Common myeloid progenitor, CD34-positive (primary cell): ENCODE results near the gene DRAM1.

Source experiments
- CTCF ChIA-PET: fragments of 350-600 bp; sonication (Branson Sonifier 250); formaldehyde crosslinking; loops from one replicate; lab custom pipeline; 2021; ENCODE audit warnings: antibody characterized with exemption; lab: Charles Lee
- POLR2A ChIA-PET: fragments of 350-600 bp; sonication (Branson Sonifier 250); formaldehyde crosslinking; loops from one replicate; lab custom pipeline; 2021; ENCODE audit warnings: antibody characterized with exemption; lab: Charles Lee
- DNase-seq, 3 donors: peaks; one replicate each; pipeline versions ENCODE4 v3.0.0 to v3.0.0-alpha.2; 2013
- H3K27ac ChIP-seq, 2 experiments: 1 replicate in 1 of 2; 2 replicates in 1 of 2; pipeline ENCODE4 v1.7.0; 2013; ENCODE audit warnings: inconsistent platforms in 2 of 2, low read length in 2 of 2, mild to moderate bottlenecking in 2 of 2, low read depth in 1 of 2, moderate library complexity in 1 of 2; ENCODE audit not compliant: severe bottlenecking in 2 of 2, insufficient read depth in 1 of 2, poor library complexity in 1 of 2
- H3K27me3 ChIP-seq, 5 experiments: replicated peaks in 2 of 5; 1 replicate in 3 of 5; 2 replicates in 2 of 5; pipeline versions ENCODE4 v1.6.1 to v1.7.0; 2013; ENCODE audit warnings: low read length in 4 of 5, mild to moderate bottlenecking in 2 of 5, moderate library complexity in 2 of 5, inconsistent platforms in 1 of 5; ENCODE audit not compliant: insufficient read depth in 5 of 5, control insufficient read depth in 4 of 5
- H3K36me3 ChIP-seq, 4 experiments: 1 replicate in 2 of 4; 2 replicates in 2 of 4; pipeline versions ENCODE4 v1.6.1 to v1.7.0; 2013; ENCODE audit warnings: low read length in 3 of 4, control low read depth in 1 of 4, mild to moderate bottlenecking in 1 of 4; ENCODE audit not compliant: control insufficient read depth in 4 of 4, insufficient read depth in 4 of 4
- H3K4me1 ChIP-seq, 4 experiments: 1 replicate in 3 of 4; 2 replicates in 1 of 4; pipeline versions ENCODE4 v1.6.1 to v1.7.1; 2013; ENCODE audit warnings: low read length in 3 of 4, mild to moderate bottlenecking in 3 of 4, control low read depth in 1 of 4, inconsistent platforms in 1 of 4, moderate library complexity in 1 of 4; ENCODE audit not compliant: control insufficient read depth in 4 of 4, insufficient read depth in 4 of 4; ENCODE audit errors: control extremely low read depth in 1 of 4
- H3K4me3 ChIP-seq, 7 experiments: 1 replicate in 4 of 7; 2 replicates in 3 of 7; pipeline versions ENCODE4 v1.5.1 to v1.7.0; 2013; ENCODE audit warnings: mild to moderate bottlenecking in 7 of 7, low read length in 6 of 7, moderate library complexity in 6 of 7, inconsistent platforms in 2 of 7, low read depth in 2 of 7, control low read depth in 1 of 7; ENCODE audit not compliant: insufficient read depth in 4 of 7, control insufficient read depth in 1 of 7; ENCODE audit errors: extremely low read depth in 1 of 7
- H3K9me3 ChIP-seq, 5 experiments: 1 replicate in 4 of 5; 2 replicates in 1 of 5; pipeline versions ENCODE4 v1.6.1 to v1.7.1; 2013; ENCODE audit warnings: low read length in 4 of 5, mild to moderate bottlenecking in 2 of 5, inconsistent platforms in 1 of 5, low read depth in 1 of 5, moderate library complexity in 1 of 5; ENCODE audit not compliant: control insufficient read depth in 4 of 5, insufficient read depth in 2 of 5; ENCODE audit errors: control extremely low read depth in 1 of 5
- WGBS: methylation state at CpG from one replicate; pipeline ENCODE4 v1.1.5; 2013; ENCODE audit not compliant: insufficient coverage; 5-methylcytosine and 5-hydroxymethylcytosine counted together

The DRAM1 gene

DNA sequence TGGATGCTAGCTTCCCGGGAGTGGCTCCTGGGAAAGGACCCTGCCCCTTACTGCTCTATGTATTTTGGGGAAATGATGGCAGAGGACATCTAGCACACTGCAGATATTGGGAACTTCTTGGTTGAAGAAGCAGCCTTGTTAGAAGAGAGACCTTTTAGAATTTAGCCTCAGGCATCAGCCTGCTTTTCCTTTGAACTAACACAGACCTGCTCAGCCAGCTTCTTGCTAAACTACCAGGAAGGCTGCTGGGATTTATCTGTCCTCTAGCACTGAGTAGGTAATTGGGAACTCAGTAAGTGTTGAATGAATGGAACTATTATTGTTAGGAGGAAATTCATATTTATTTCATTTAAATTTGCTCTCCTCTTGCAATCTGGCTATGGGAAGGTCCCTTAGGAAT lies 77.3 kb downstream of the DRAM1 start:
- ChIA-PET CTCF (interaction anchor here (0.7 to 1.9 kb wide), 4 partner anchors 10 to 853 kb away, joined by 3 to 5 read pairs (median 3); no protein-coding TSS in a partner anchor), POLR2A (no interaction called here)
- WGBS, result 100% methylated on average over 1 of the region's 1 CpG

DNA sequence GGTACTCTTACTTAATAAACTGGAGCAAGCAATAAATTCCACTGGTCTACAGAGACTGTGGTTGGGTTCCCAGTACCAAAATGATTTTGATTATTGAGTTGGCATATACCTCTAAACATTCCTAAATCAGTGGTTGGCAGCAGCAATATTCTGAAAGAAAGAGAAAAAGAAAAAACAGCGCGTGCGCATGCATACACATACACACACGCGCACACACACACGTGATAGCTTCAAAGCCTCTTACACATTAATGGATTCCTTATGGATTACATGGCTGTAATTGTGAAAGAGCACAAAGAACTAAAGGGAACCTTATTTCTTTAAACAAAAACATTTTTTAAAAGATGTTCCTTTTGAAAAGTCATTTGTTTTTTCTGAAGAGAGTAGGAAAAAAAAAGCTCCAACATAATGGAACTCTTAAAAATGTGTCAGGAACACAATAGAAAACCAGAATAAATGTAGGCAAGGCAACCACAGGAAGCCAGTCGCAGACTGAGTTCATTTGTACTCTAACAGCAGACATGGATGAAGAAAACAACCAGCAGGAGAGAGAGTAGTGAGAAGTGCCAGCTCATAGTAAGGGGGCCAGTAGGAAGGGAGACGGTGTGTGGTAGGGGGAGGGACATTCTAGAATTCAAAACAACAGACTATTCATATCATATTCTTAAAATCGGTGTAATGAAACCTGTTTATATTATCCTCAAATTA lies 80.0 kb downstream of the DRAM1 start:
- CTCF ChIA-PET, result no interaction called here
- POLR2A ChIA-PET, result no interaction called here

More for the DNA sequence above, 77.3 kb downstream of the DRAM1 start:
- H3K27me3 ChIP-seq, result no peaks in the 10 kb centered on the region
- H3K4me3 ChIP-seq, result no peak overlapping the region
- no peak overlapping the region for H3K27ac ChIP-seq
- DNase-seq, result no peak
- peaks cover 0 to 2% (median 0%) of the 10 kb centered on the region in 4 experiments for H3K4me1 ChIP-seq
- no peaks in the 10 kb centered on the region for H3K36me3 ChIP-seq
- H3K9me3 ChIP-seq, result peaks cover 0 to 4% (median 0%) of the 10 kb centered on the region in 5 experiments

DNA sequence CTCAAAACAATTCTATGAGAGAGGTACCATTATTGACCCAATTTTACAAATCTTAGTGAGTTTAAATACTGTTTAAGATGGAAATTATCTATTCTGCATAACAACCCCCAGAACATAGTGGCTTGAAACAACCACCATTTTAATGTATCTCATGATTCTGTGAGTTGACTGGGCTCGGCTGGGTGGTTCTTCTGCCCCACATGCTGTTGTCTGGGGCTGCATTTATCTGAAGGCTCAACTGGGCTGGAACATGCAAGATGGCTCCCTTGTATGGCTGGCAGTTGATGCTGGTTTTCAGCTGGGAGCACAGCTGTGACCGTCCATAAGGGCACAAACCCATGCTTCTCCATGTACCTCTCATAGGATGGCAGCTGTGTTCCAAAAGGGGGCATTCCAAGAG lies 82.2 kb downstream of the DRAM1 start:
- Histone ChIP-seq H3K36me3 (no peaks in the 10 kb centered on the region), H3K4me1 (peaks cover 0 to 4% (median 1%) of the 10 kb centered on the region in 4 experiments), H3K27me3 (no peaks in the 10 kb centered on the region), H3K4me3 (no peak overlapping the region), H3K9me3 (peaks cover 0 to 6% (median 0%) of the 10 kb centered on the region in 5 experiments), H3K27ac (no peak overlapping the region)
- DNase-seq, result no peak
- ChIA-PET POLR2A (no interaction called here), CTCF (interaction anchor here (1.8 kb wide), 1 partner anchor 20 kb away, joined by 4 read pairs; no protein-coding TSS in a partner anchor)
- 100% methylated on average over 2 of the region's 2 CpGs for WGBS

More for the DNA sequence above, 80.0 kb downstream of the DRAM1 start:
- no peaks in the 10 kb centered on the region for H3K36me3 ChIP-seq
- H3K27me3 ChIP-seq, result no peaks in the 10 kb centered on the region
- no peak overlapping the region for H3K4me3 ChIP-seq
- no peak overlapping the region for H3K27ac ChIP-seq
- H3K4me1 ChIP-seq, result peaks cover 0 to 2% (median 0%) of the 10 kb centered on the region in 4 experiments
- H3K9me3 ChIP-seq, result peaks cover 0 to 6% (median 0%) of the 10 kb centered on the region in 5 experiments
- no peak for DNase-seq
- WGBS, result 0% methylated on average over 1 of the region's 9 CpGs

DNA sequence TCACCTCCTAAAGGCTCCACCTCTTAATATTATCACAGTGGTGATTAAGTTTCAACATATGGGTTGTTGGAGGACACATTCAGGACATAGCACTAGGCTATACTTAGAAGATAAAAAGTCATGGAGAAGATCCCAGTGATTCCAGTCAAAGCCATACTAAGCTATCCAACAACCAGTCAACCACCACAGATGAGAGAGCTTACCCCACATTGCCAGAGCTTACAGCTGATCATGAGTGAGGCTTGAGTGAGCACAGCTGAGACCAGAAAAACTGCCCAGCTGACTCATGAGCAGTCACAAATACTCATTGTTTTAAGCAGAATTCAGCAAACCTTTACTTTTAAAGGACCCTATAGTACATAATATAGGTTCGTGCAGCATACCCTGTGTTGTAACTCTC lies 85.1 kb downstream of the DRAM1 start:
- Histone ChIP-seq H3K4me3 (no peak overlapping the region), H3K27me3 (no peaks in the 10 kb centered on the region), H3K9me3 (peaks cover 0 to 6% (median 0%) of the 10 kb centered on the region in 5 experiments), H3K27ac (no peak overlapping the region), H3K36me3 (no peaks in the 10 kb centered on the region), H3K4me1 (peaks cover 0 to 10% (median 3%) of the 10 kb centered on the region in 4 experiments)
- ChIA-PET POLR2A (no interaction called here), CTCF (interaction anchor here (1.4 kb wide), 1 partner anchor 24 kb away, joined by 5 read pairs; no protein-coding TSS in a partner anchor)
- no CpG with 5 or more reads among the region's 1 CpG for WGBS
- no peak for DNase-seq

DNA sequence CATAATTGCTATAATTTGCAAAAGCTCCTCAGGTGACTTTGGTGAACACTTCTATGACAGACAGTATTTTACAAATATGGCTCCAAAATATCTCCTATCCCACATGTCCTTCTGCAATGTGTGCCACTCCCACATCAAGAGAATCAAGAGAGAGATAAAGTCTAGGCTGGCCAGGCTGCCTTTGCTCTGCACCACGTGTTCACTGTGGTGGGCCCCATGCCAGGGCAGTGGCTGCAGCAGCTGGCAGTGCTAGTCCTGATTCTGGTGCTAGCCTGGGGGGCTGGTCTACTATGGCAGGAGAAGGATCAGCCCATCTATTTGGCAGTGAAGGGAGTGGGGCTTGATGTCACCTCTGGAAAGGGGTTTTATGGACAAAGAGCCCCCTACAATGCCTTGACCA lies 86.3 kb downstream of the DRAM1 start:
- no peak overlapping the region for H3K4me3 ChIP-seq
- no peaks in the 10 kb centered on the region for H3K36me3 ChIP-seq
- DNase-seq, result peak in 1 of 3 donors; percentile 39
- peaks cover 0 to 14% (median 7%) of the 10 kb centered on the region in 4 experiments for H3K4me1 ChIP-seq
- H3K27me3 ChIP-seq, result no peaks in the 10 kb centered on the region
- WGBS, result 0% methylated on average over 1 of the region's 1 CpG
- ChIA-PET CTCF (no interaction called here), POLR2A (no interaction called here)
- no peak overlapping the region for H3K27ac ChIP-seq
- H3K9me3 ChIP-seq, result peaks cover 0 to 6% (median 0%) of the 10 kb centered on the region in 5 experiments

DNA sequence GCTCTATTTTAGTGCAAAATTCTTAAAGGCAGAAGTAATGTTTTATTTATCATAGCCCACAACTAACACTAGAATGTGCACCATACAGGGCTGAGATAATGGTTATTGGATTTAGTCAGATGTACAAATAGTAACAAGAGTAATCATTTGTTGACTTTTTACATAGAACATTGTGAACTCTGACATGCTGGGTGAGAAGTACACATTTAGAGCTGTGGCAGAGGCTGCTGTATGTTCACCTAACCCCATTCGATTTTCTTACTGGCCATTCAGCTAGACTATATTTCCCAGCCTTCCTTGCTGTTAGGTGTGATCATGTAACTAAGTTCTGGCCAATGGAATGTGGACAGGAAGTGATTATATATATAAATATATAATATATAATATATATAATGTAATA lies 89.1 kb downstream of the DRAM1 start:
- H3K27ac ChIP-seq, result no peak overlapping the region
- H3K4me1 ChIP-seq, result peaks cover 0 to 14% (median 7%) of the 10 kb centered on the region in 4 experiments
- no peaks in the 10 kb centered on the region for H3K27me3 ChIP-seq
- ChIA-PET CTCF (interaction anchor here (0.7 to 2.0 kb wide), 4 partner anchors 27 to 203 kb away, joined by 3 to 5 read pairs (median 3); no protein-coding TSS in a partner anchor), POLR2A (no interaction called here)
- DNase-seq, result no peak
- WGBS, result no CpG with 5 or more reads among the region's 1 CpG
- no peaks in the 10 kb centered on the region for H3K9me3 ChIP-seq
- H3K4me3 ChIP-seq, result no peak overlapping the region
- H3K36me3 ChIP-seq, result no peaks in the 10 kb centered on the region

DNA sequence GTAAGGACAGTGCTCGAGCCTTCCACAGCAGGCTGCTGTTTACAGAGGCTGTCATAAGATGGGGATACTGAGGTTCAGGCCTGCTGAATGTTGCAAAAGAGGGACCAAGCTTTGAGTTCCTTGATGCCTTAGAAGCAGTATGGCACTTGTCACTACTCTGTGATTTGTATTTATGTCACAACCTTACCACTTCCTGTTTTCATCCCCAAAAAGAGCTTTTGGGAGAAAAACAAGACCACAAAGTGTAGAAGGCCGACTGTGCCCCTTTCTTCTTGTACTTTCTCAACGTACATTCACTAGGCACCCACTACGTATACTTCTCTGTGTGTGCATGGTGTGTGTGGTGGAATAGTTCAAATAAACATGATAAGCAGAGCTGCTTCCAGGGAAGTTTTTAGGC lies 90.1 kb downstream of the DRAM1 start:
- Histone ChIP-seq H3K4me1 (peaks cover 0 to 14% (median 7%) of the 10 kb centered on the region in 4 experiments), H3K36me3 (no peaks in the 10 kb centered on the region), H3K4me3 (no peak overlapping the region), H3K9me3 (no peaks in the 10 kb centered on the region), H3K27me3 (no peaks in the 10 kb centered on the region), H3K27ac (no peak overlapping the region)
- CTCF ChIA-PET, result interaction anchor here (0.8 to 1.3 kb wide), 2 partner anchors 17 to 202 kb away, joined by 3 to 4 read pairs; no protein-coding TSS in a partner anchor
- POLR2A ChIA-PET, result no interaction called here
- peak; percentile 33 to 82 (median 79) for DNase-seq
- WGBS, result 62% methylated on average over 1 of the region's 4 CpGs
